ENCODE measurements around the gene P2RX4. TPM values are rescaled to one million over a fixed set of nuclear protein-coding genes. Genes with fewer than 3 reads are reported as not detected.
"Not testable (repeated sequence)": the region's sequence is repeated elsewhere in the genome, so short reads cannot be mapped to it uniquely, and the experiment has no call there.

The P2RX4 gene
- polyA plus RNA-seq, 2 donors = 5.0 to 5.4 TPM

DNA sequence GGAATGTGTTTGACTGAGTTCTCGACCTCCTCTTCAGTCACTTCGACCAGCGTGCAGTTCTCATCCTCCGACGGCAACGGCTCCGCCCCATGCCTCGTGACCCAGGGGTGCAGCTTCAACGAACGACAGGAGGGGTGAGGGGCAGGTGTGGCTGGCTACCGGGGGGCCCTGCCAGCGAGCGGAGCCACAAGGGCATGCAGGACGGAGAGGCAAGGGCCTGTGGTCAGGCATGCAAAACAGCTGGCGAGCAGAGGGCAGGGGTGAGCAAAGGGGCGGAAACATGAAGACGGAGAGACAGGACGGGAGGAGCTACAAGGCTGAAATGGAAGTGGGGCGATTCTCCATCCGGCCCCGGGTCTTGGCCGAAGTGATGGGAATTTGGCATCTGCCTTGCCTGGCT is 38.7 kb downstream of the P2RX4 start:
- Histone ChIP-seq H3K36me3 (ENCODE audit: control insufficient read depth in 2 of 2, insufficient read depth in 2 of 2, low read length in 1 of 2) (peaks cover 18 to 39% of the 10 kb centered on the region in 2 donors), H3K9me3 (ENCODE audit: control insufficient read depth in 2 of 2, insufficient read depth in 1 of 2, low read depth in 1 of 2, low read length in 1 of 2) (no peaks in the 10 kb centered on the region), H3K27me3 (ENCODE audit: control insufficient read depth in 1 of 2, insufficient read depth in 2 of 2, low read length in 2 of 2) (no peaks in the 10 kb centered on the region), H3K4me3 (ENCODE audit: low read depth in 1 of 2, low read length in 2 of 2) (no peak overlapping the region), H3K27ac (ENCODE audit: low read depth in 2 of 2, low read length in 1 of 2) (no peak overlapping the region), H3K4me1 (ENCODE audit: control insufficient read depth in 2 of 2, insufficient read depth in 2 of 2, low read length in 1 of 2) (peaks cover 6 to 7% of the 10 kb centered on the region in 2 donors)
- WGBS, 2 donors = 90 to 92% methylated on average over 22 of the region's 22 CpGs

DNA sequence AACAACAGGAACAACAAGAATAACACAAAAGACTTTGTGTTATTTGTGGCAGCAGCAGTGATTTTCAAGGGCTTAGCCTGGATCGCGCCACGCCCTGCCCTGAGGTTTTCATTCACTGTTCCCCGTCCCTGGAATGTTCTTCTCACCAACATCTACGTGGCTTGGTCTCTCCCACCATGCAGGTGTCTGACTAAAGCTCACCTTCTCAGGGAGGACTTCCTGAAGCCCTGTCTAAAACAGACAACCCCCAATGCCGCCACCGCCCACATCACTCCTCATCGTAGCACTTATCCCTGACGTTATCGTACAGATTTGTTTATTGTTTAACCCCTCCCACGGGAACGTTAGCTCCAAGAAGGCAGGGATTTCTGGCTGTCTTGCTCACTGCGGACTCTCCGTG is 40.4 kb downstream of the P2RX4 start:
- no peaks in the 10 kb centered on the region for H3K9me3 ChIP-seq (ENCODE audit: control insufficient read depth in 2 of 2, insufficient read depth in 1 of 2, low read depth in 1 of 2, low read length in 1 of 2)
- H3K4me1 ChIP-seq (ENCODE audit: control insufficient read depth in 2 of 2, insufficient read depth in 2 of 2, low read length in 1 of 2) = peaks cover 6 to 7% of the 10 kb centered on the region in 2 donors
- no peak overlapping the region for H3K27ac ChIP-seq (ENCODE audit: low read depth in 2 of 2, low read length in 1 of 2)
- H3K27me3 ChIP-seq (ENCODE audit: control insufficient read depth in 1 of 2, insufficient read depth in 2 of 2, low read length in 2 of 2) = no peaks in the 10 kb centered on the region
- 71 to 77% methylated on average over 14 of the region's 14 CpGs for WGBS, 2 donors
- no peak overlapping the region for H3K4me3 ChIP-seq (ENCODE audit: low read depth in 1 of 2, low read length in 2 of 2)
- peaks cover 18 to 40% of the 10 kb centered on the region in 2 donors for H3K36me3 ChIP-seq (ENCODE audit: control insufficient read depth in 2 of 2, insufficient read depth in 2 of 2, low read length in 1 of 2)

DNA sequence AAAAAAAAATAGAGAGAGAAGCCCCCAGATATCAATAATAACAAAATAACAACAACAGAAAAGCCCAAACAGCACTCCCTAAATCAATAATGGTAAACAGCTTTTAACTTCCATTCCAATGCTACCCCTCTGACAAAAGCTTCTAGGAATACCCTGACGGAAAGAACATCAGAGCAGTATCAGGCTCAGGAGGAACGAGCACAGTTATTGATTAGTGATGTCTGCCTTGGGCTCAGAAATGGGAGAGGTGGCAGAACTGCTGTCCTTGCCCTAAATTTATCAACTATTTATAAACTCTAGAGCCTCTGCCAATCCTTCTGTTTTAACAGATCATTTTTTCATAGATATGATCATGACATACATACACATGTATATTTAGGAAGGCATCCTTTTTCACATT is 41.9 kb downstream of the P2RX4 start:
- Histone ChIP-seq H3K27me3 (ENCODE audit: control insufficient read depth in 1 of 2, insufficient read depth in 2 of 2, low read length in 2 of 2) (no peaks in the 10 kb centered on the region), H3K4me3 (ENCODE audit: low read depth in 1 of 2, low read length in 2 of 2) (no peak overlapping the region), H3K36me3 (ENCODE audit: control insufficient read depth in 2 of 2, insufficient read depth in 2 of 2, low read length in 1 of 2) (peaks cover 17 to 42% of the 10 kb centered on the region in 2 donors), H3K9me3 (ENCODE audit: control insufficient read depth in 2 of 2, insufficient read depth in 1 of 2, low read depth in 1 of 2, low read length in 1 of 2) (no peaks in the 10 kb centered on the region), H3K4me1 (ENCODE audit: control insufficient read depth in 2 of 2, insufficient read depth in 2 of 2, low read length in 1 of 2) (peaks cover 6 to 7% of the 10 kb centered on the region in 2 donors), H3K27ac (ENCODE audit: low read depth in 2 of 2, low read length in 1 of 2) (no peak overlapping the region)
- 67 to 100% methylated on average over 2 of the region's 2 CpGs for WGBS, 2 donors

DNA sequence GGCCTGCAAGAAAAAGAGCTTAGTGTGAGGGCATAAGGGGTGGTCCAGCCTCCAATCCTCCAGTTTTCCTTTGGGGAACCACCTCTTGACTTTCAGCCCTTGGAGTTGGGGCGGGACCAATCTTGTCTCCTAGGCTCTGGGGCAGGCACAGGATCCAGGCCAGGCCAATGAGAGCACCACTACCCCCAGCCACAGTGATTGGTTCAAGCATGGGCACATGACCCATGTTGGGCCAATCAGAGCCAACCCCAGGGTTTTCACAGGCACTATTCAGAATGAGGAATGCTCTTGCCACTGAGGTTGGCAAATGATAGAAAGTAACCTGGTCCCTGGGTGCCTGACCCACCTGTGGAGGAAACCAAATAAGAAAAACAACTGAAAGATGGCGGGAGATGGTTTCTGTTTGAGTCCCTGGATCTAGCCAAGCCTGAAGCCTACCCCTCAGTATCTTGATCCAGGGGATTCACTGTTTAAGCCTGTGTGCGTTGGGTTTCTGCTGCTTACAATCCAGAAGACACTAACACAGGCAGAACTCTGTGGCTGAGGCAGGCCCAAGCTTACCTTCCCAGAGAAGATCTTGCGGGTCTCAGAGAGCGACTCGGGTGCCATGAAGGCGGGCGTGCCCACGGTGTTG is 42.9 kb downstream of the P2RX4 start:
- no peak overlapping the region for H3K27ac ChIP-seq (ENCODE audit: low read depth in 2 of 2, low read length in 1 of 2)
- 93 to 97% methylated on average over 9 of the region's 9 CpGs for WGBS, 2 donors
- peaks cover 17 to 35% of the 10 kb centered on the region in 2 donors for H3K36me3 ChIP-seq (ENCODE audit: control insufficient read depth in 2 of 2, insufficient read depth in 2 of 2, low read length in 1 of 2)
- H3K27me3 ChIP-seq (ENCODE audit: control insufficient read depth in 1 of 2, insufficient read depth in 2 of 2, low read length in 2 of 2) = no peaks in the 10 kb centered on the region
- H3K4me3 ChIP-seq (ENCODE audit: low read depth in 1 of 2, low read length in 2 of 2) = no peak overlapping the region
- H3K4me1 ChIP-seq (ENCODE audit: control insufficient read depth in 2 of 2, insufficient read depth in 2 of 2, low read length in 1 of 2) = peaks cover 6 to 7% of the 10 kb centered on the region in 2 donors
- H3K9me3 ChIP-seq (ENCODE audit: control insufficient read depth in 2 of 2, insufficient read depth in 1 of 2, low read depth in 1 of 2, low read length in 1 of 2) = no peaks in the 10 kb centered on the region

DNA sequence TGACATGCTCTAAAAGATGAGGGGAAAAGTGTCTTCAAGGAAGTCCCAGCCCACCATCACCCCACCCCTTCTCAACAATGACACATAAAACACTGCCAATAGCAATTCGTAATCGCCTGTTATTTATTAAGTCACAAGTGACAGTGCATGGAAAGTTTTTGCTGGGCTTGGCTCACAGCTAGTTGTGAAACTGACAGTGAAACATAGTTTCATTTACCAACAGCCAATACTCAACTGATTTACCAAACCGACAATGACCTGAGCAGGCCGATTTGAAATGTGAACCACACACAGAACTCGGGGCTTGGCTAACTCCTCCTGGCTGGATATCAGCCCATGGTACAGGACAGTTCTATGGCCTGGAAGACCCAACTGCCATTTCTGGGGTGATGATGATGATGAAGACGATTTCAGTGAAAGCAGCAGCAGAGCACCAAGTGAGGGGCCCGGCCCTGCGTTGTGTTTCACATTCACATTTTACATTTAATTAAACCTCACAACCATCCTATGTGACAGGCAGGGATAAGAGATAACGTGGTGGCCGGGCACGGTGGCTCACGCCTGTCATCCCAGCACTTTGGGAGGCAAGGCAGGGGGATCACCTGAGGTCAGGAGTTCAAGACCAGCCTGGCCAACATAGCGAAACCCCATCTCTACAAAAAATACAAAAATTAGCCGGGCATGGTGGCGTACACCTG is 43.9 kb downstream of the P2RX4 start:
- peaks cover 17 to 26% of the 10 kb centered on the region in 2 donors for H3K36me3 ChIP-seq (ENCODE audit: control insufficient read depth in 2 of 2, insufficient read depth in 2 of 2, low read length in 1 of 2)
- no peak overlapping the region for H3K4me3 ChIP-seq (ENCODE audit: low read depth in 1 of 2, low read length in 2 of 2)
- no peaks in the 10 kb centered on the region for H3K27me3 ChIP-seq (ENCODE audit: control insufficient read depth in 1 of 2, insufficient read depth in 2 of 2, low read length in 2 of 2)
- peaks cover 6 to 7% of the 10 kb centered on the region in 2 donors for H3K4me1 ChIP-seq (ENCODE audit: control insufficient read depth in 2 of 2, insufficient read depth in 2 of 2, low read length in 1 of 2)
- H3K9me3 ChIP-seq (ENCODE audit: control insufficient read depth in 2 of 2, insufficient read depth in 1 of 2, low read depth in 1 of 2, low read length in 1 of 2) = no peaks in the 10 kb centered on the region
- WGBS, 2 donors = 95 to 97% methylated on average over 15 of the region's 15 CpGs
- H3K27ac ChIP-seq (ENCODE audit: low read depth in 2 of 2, low read length in 1 of 2) = no peak overlapping the region

DNA sequence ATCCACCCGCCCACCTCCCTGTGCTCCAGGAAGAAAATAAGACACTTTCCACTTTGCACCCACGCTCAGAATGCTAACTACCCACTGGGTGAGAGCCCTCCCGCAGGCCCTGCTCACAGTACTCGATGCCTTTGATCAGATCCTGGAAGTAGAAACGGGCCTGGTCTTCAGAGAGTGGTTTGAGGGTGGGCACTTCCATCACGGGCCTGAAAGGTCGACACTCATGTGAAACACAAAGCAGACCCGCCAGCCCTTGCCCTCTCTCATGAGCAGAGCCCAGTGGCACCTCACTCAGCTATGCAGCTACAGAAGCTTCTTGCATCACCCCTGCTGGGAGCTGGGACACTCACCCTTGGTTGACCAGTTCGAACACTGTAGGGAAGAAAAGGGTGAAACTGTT is 45.5 kb downstream of the P2RX4 start:
- Histone ChIP-seq H3K36me3 (ENCODE audit: control insufficient read depth in 2 of 2, insufficient read depth in 2 of 2, low read length in 1 of 2) (peaks cover 14 to 15% of the 10 kb centered on the region in 2 donors), H3K27ac (ENCODE audit: low read depth in 2 of 2, low read length in 1 of 2) (no peak overlapping the region), H3K4me3 (ENCODE audit: low read depth in 1 of 2, low read length in 2 of 2) (no peak overlapping the region), H3K27me3 (ENCODE audit: control insufficient read depth in 1 of 2, insufficient read depth in 2 of 2, low read length in 2 of 2) (no peaks in the 10 kb centered on the region), H3K4me1 (ENCODE audit: control insufficient read depth in 2 of 2, insufficient read depth in 2 of 2, low read length in 1 of 2) (peaks cover 0 to 2% of the 10 kb centered on the region in 2 donors), H3K9me3 (ENCODE audit: control insufficient read depth in 2 of 2, insufficient read depth in 1 of 2, low read depth in 1 of 2, low read length in 1 of 2) (no peaks in the 10 kb centered on the region)
- 94% methylated on average over 9 of the region's 9 CpGs for WGBS, 2 donors

DNA sequence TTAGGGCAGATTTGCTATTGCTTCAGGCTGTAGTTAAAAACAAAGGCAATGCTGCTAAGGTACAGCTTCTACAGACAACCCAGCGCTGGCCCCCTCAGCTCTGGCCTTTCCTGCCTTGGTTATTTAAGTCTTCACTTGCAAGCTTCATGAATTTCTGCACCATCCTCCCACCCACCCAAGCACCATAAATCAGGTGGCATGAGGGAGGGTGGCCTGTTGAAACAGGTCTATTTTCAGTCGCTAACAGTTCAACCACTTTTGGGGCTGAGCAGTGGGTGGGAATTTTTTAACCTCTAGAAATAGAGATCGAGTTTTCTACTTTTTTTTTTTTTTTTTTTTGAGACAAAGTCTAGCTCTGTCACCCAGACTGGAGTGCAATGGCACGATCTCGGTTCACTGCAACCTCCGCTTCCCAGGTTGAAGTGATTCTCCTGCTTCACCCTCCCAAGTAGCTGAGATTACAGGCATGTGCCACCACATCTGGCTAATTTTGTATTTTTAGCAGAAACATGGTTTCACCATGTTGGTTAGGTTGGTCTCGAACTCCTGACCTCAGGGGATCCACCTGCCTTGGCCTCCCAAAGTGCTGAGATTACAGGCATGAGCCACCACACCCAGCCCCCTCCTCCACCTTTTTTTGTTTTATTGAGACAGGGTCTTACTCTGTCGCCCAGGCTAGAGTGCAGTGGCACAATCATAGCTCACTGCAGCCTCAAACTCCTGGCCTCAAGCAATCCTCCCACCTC is 47.9 kb downstream of the P2RX4 start:
- WGBS, 2 donors = 89 to 94% methylated on average over 8 of the region's 8 CpGs
- not testable (repeated sequence) for H3K9me3 ChIP-seq (ENCODE audit: control insufficient read depth in 2 of 2, insufficient read depth in 1 of 2, low read depth in 1 of 2, low read length in 1 of 2); H3K27me3 ChIP-seq (ENCODE audit: control insufficient read depth in 1 of 2, insufficient read depth in 2 of 2, low read length in 2 of 2); H3K4me1 ChIP-seq (ENCODE audit: control insufficient read depth in 2 of 2, insufficient read depth in 2 of 2, low read length in 1 of 2); H3K4me3 ChIP-seq (ENCODE audit: low read depth in 1 of 2, low read length in 2 of 2); H3K27ac ChIP-seq (ENCODE audit: low read depth in 2 of 2, low read length in 1 of 2)
- peaks cover 7 to 20% of the 10 kb centered on the region in 2 donors for H3K36me3 ChIP-seq (ENCODE audit: control insufficient read depth in 2 of 2, insufficient read depth in 2 of 2, low read length in 1 of 2)

DNA sequence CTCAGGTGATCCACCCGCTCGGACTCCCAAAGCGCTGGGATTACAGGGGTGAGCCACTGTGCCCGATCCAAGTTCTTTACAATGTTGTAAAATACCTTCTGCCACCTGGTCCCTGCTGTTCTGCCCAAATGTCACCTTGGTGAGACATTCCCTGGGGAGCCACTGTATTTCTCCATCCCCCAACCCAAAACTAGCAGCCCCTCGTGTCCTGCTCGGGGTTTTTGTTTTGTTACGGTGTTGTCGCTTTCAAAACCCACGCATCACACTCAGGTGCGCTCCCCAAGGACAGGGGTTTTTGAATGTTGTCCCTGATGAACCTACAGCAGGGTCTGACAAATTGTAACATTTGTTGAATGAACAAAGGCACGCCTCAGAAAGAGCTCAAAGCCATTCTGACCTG is 49.1 kb downstream of the P2RX4 start:
- no peaks in the 10 kb centered on the region for H3K27me3 ChIP-seq (ENCODE audit: control insufficient read depth in 1 of 2, insufficient read depth in 2 of 2, low read length in 2 of 2)
- H3K9me3 ChIP-seq (ENCODE audit: control insufficient read depth in 2 of 2, insufficient read depth in 1 of 2, low read depth in 1 of 2, low read length in 1 of 2) = no peaks in the 10 kb centered on the region
- no peaks in the 10 kb centered on the region for H3K4me1 ChIP-seq (ENCODE audit: control insufficient read depth in 2 of 2, insufficient read depth in 2 of 2, low read length in 1 of 2)
- peaks cover 13 to 15% of the 10 kb centered on the region in 2 donors for H3K36me3 ChIP-seq (ENCODE audit: control insufficient read depth in 2 of 2, insufficient read depth in 2 of 2, low read length in 1 of 2)
- no peak overlapping the region for H3K27ac ChIP-seq (ENCODE audit: low read depth in 2 of 2, low read length in 1 of 2)
- WGBS, 2 donors = 98% methylated on average over 11 of the region's 11 CpGs
- no peak overlapping the region for H3K4me3 ChIP-seq (ENCODE audit: low read depth in 1 of 2, low read length in 2 of 2)

DNA sequence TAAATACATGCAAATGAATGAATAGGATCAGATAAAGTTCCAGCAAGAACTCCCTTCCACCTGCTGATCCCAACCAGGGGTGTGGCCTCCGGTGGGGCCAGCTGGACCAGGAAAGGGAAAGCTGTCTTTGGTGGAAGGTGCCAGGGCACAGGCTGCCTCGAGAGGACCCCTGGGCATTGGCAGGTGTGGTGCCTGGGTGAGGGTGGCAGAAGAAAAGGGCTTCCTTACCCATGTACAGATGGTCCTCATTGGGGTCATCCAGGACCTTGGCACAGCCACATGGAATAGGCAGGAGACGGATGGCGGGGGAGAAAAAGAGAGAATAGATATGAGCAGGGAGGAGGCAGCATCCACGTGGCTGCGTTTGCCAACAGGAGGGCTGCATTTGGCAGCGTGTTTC is 50.2 kb downstream of the P2RX4 start:
- H3K4me1 ChIP-seq (ENCODE audit: control insufficient read depth in 2 of 2, insufficient read depth in 2 of 2, low read length in 1 of 2) = no peaks in the 10 kb centered on the region
- H3K27ac ChIP-seq (ENCODE audit: low read depth in 2 of 2, low read length in 1 of 2) = no peak overlapping the region
- peaks cover 15 to 16% of the 10 kb centered on the region in 2 donors for H3K36me3 ChIP-seq (ENCODE audit: control insufficient read depth in 2 of 2, insufficient read depth in 2 of 2, low read length in 1 of 2)
- H3K4me3 ChIP-seq (ENCODE audit: low read depth in 1 of 2, low read length in 2 of 2) = no peak overlapping the region
- WGBS, 2 donors = 90 to 95% methylated on average over 7 of the region's 7 CpGs
- H3K27me3 ChIP-seq (ENCODE audit: control insufficient read depth in 1 of 2, insufficient read depth in 2 of 2, low read length in 2 of 2) = no peaks in the 10 kb centered on the region
- H3K9me3 ChIP-seq (ENCODE audit: control insufficient read depth in 2 of 2, insufficient read depth in 1 of 2, low read depth in 1 of 2, low read length in 1 of 2) = no peaks in the 10 kb centered on the region

Measured in esophagus (tissue), 2 donors.